GM23248 (cell line): ENCODE measurements around the gene ACER1. TPM values are rescaled to one million over a fixed set of nuclear protein-coding genes. Genes with fewer than 3 reads are reported as not detected.
A peak's percentile ranks its signal among the peaks of the same experiment; 100 is the strongest.
"Not testable (repeated sequence)": the region's sequence is repeated elsewhere in the genome, so short reads cannot be mapped to it uniquely, and the experiment has no call there.

ENCODE experiments used
- DNase-seq: peaks from one replicate; pipeline ENCODE4 v3.0.0-alpha.2; 2015
- H2AFZ ChIP-seq: fragments of 200-600 bp; sonication (generic); 2 replicates; pipeline ENCODE4 v1.6.1; 2016; ENCODE audit warnings: antibody characterized with exemption
- H3F3A ChIP-seq: fragments of 200-600 bp; sonication (generic); 2 replicates; pipeline ENCODE4 v1.6.1; 2016; ENCODE audit warnings: mild to moderate bottlenecking, antibody characterized with exemption, mixed run types; ENCODE audit not compliant: insufficient read depth
- H3K27ac ChIP-seq: fragments of 200-600 bp; sonication (generic); 2 replicates; pipeline ENCODE4 v1.5.1; 2016; ENCODE audit warnings: mild to moderate bottlenecking
- H3K27me3 ChIP-seq: fragments of 200-600 bp; sonication (generic); replicated peaks from 2 replicates; pipeline ENCODE4 v1.6.1; 2016; ENCODE audit warnings: mild to moderate bottlenecking; ENCODE audit not compliant: insufficient read depth
- H3K36me3 ChIP-seq: fragments of 200-600 bp; sonication (generic); 2 replicates; pipeline ENCODE4 v1.6.1; 2016; ENCODE audit warnings: low read depth, mild to moderate bottlenecking
- H3K4me1 ChIP-seq: fragments of 200-600 bp; sonication (generic); 2 replicates; pipeline ENCODE4 v1.6.1; 2016; ENCODE audit warnings: mild to moderate bottlenecking; ENCODE audit not compliant: insufficient read depth
- H3K4me2 ChIP-seq: fragments of 200-600 bp; sonication (generic); one replicate; pipeline ENCODE4 v1.6.1; 2016; ENCODE audit warnings: mild to moderate bottlenecking; ENCODE audit not compliant: unreplicated experiment
- H3K4me3 ChIP-seq: fragments of 200-600 bp; sonication (generic); 2 replicates; pipeline ENCODE4 v1.5.1; 2016; ENCODE audit warnings: mild to moderate bottlenecking
- H3K79me2 ChIP-seq: fragments of 200-600 bp; sonication (generic); 2 replicates; pipeline ENCODE4 v1.6.1; 2016; ENCODE audit warnings: mild to moderate bottlenecking; ENCODE audit not compliant: insufficient read depth
- H3K9ac ChIP-seq: fragments of 200-600 bp; sonication (generic); 2 replicates; pipeline ENCODE4 v1.6.1; 2016; ENCODE audit warnings: mild to moderate bottlenecking
- H3K9me2 ChIP-seq: fragments of 200-600 bp; sonication (generic); 2 replicates; pipeline ENCODE4 v1.6.1; 2016; ENCODE audit warnings: mixed run types, mild to moderate bottlenecking, moderate library complexity; ENCODE audit not compliant: insufficient read depth
- H3K9me3 ChIP-seq: fragments of 200-600 bp; sonication (generic); one replicate; pipeline ENCODE4 v1.6.1; 2017; ENCODE audit warnings: low read depth
- H4K20me1 ChIP-seq: fragments of 200-600 bp; sonication (generic); 2 replicates; pipeline ENCODE4 v1.6.0; 2016; ENCODE audit not compliant: insufficient read depth
- EZH2 ChIP-seq: fragments of 200-600 bp; sonication (generic); IDR thresholded peaks from 2 replicates; pipeline ENCODE4 v1.6.1; 2018; ENCODE audit warnings: antibody characterized with exemption, mild to moderate bottlenecking; ENCODE audit not compliant: insufficient read depth, poor library complexity, severe bottlenecking
- EZH2phosphoT487 ChIP-seq: fragments of 200-600 bp; sonication (generic); IDR thresholded peaks from 2 replicates; pipeline ENCODE4 v1.6.1; 2018; ENCODE audit warnings: antibody characterized with exemption, moderate library complexity, mild to moderate bottlenecking, low read depth; ENCODE audit not compliant: insufficient read depth
- WGBS, 2 experiments: methylation state at CpG; one replicate each; pipeline ENCODE4 v1.1.6; 2015 to 2017; ENCODE audit warnings: low lambda C conversion rate in 2 of 2, low coverage in 1 of 2; ENCODE audit errors: missing lambda C conversion rate in 2 of 2; 5-methylcytosine and 5-hydroxymethylcytosine counted together
- in situ Hi-C: fragments of 300-500 bp; cut with MboI; formaldehyde crosslinking; loops from 2 replicates; pipeline ENCODE4 v1.15.0; 2020
- polyA plus RNA-seq: library from polyadenylated mRNA; unstranded; fragments of >200 nt; fragmentation: Nextera tagmentation; extraction: Ambion mirVana; gene quantifications from 2 replicates; pipeline ENCODE4 v1.2.1, GENCODE V29; 2016
- total RNA-seq: library from RNA; depleted of rRNA; stranded (reverse); fragments of >200 nt; shearing (Covaris generic); gene quantifications from 2 replicates; pipeline ENCODE4 v1.2.3, GENCODE V29; 2014

The ACER1 gene
- total and polyA plus RNA-seq, 2 experiments from 2014 or later: 0.16 to 0.22 TPM

- Histone ChIP-seq H3K4me2 (no peak overlapping the region), H3K27ac (no peak overlapping the region), H3K36me3 (no peaks in the 10 kb centered on the region), H3K9me2 (no peaks in the 10 kb centered on the region), H3K4me1 (no peaks in the 10 kb centered on the region), H3K4me3 (no peak overlapping the region), H3F3A (peaks cover 3% of the 10 kb centered on the region; the same call in 1 of the 2 replicates), H2AFZ (no peak overlapping the region), H3K9ac (no peak overlapping the region), H3K9me3 (no peaks in the 10 kb centered on the region), H3K79me2 (no peaks in the 10 kb centered on the region), H4K20me1 (no peaks in the 10 kb centered on the region), H3K27me3 (no peaks in the 10 kb centered on the region)
- peak; percentile 60 for DNase-seq
- 36 to 38% methylated on average over 4 of the region's 4 CpGs for WGBS, 2 experiments
- TF ChIP-seq EZH2phosphoT487: no peak
- TF ChIP-seq EZH2: no peak
- in situ Hi-C loops: no loop called here
These were observed 20.8 kb upstream of the ACER1 start for GRCh38 chr19:6354098-6354674.

GRCh38 chr19:6352381-6353165 is 19.2 kb upstream of the ACER1 start:
- H3K36me3 ChIP-seq: no peaks in the 10 kb centered on the region
- DNase-seq: no peak
- no peak overlapping the region for H3K4me2 ChIP-seq
- H3K27me3 ChIP-seq: no peaks in the 10 kb centered on the region
- no peaks in the 10 kb centered on the region for H3K9me2 ChIP-seq
- no peaks in the 10 kb centered on the region for H4K20me1 ChIP-seq
- 79 to 84% methylated on average over 2 of the region's 2 CpGs for WGBS, 2 experiments
- H3K4me3 ChIP-seq: no peak overlapping the region
- H3F3A ChIP-seq: peaks cover 3% of the 10 kb centered on the region; the same call in 1 of the 2 replicates
- H3K9ac ChIP-seq: no peak overlapping the region
- H3K79me2 ChIP-seq: no peaks in the 10 kb centered on the region
- no peak overlapping the region for H2AFZ ChIP-seq
- TF ChIP-seq EZH2 (no peak), EZH2phosphoT487 (no peak)
- in situ Hi-C loops: no loop called here
- no peaks in the 10 kb centered on the region for H3K4me1 ChIP-seq
- no peaks in the 10 kb centered on the region for H3K9me3 ChIP-seq
- no peak overlapping the region for H3K27ac ChIP-seq

GRCh38 chr19:6350688-6351087 is 17.3 kb upstream of the ACER1 start:
- H3K27ac ChIP-seq: no peak overlapping the region
- WGBS, 2 experiments: 96% methylated on average over 2 of the region's 2 CpGs
- H3F3A ChIP-seq: peaks cover 3% of the 10 kb centered on the region; the same call in 1 of the 2 replicates
- H3K9ac ChIP-seq: no peak overlapping the region
- in situ Hi-C loops: no loop called here
- H3K27me3 ChIP-seq: no peaks in the 10 kb centered on the region
- TF ChIP-seq EZH2 (no peak), EZH2phosphoT487 (no peak)
- no peak overlapping the region for H3K4me3 ChIP-seq
- H3K36me3 ChIP-seq: no peaks in the 10 kb centered on the region
- H4K20me1 ChIP-seq: no peaks in the 10 kb centered on the region
- no peaks in the 10 kb centered on the region for H3K4me1 ChIP-seq
- H3K9me2 ChIP-seq: no peaks in the 10 kb centered on the region
- no peak overlapping the region for H3K4me2 ChIP-seq
- no peaks in the 10 kb centered on the region for H3K9me3 ChIP-seq
- H2AFZ ChIP-seq: no peak overlapping the region
- no peak for DNase-seq
- H3K79me2 ChIP-seq: no peaks in the 10 kb centered on the region

GRCh38 chr19:6349271-6349670 is 15.9 kb upstream of the ACER1 start:
- H3F3A ChIP-seq, H3K9me2 ChIP-seq, H3K4me1 ChIP-seq, H3K27me3 ChIP-seq, H4K20me1 ChIP-seq, H2AFZ ChIP-seq, H3K4me2 ChIP-seq, DNase-seq, in situ Hi-C loops, H3K27ac ChIP-seq, H3K4me3 ChIP-seq, H3K9ac ChIP-seq, H3K9me3 ChIP-seq, H3K36me3 ChIP-seq, H3K79me2 ChIP-seq: not testable (repeated sequence)
- 60 to 67% methylated on average over 1 to 2 of the region's 2 CpGs for WGBS, 2 experiments
